NCI-H2196 treated with DMSO at 0.1 percent for 48 hours (cell line): Measurements from ENCODE around the gene RPUSD1.
"Not testable (repeated sequence)": the region's sequence is repeated elsewhere in the genome, so short reads cannot be mapped to it uniquely, and the experiment has no call there.

Experiments used
- DNase-seq: peaks from one replicate; lab custom pipeline; 2025; ENCODE audit not compliant: unreplicated experiment; lab: John Stamatoyannopoulos, UW

The RPUSD1 gene

DNA sequence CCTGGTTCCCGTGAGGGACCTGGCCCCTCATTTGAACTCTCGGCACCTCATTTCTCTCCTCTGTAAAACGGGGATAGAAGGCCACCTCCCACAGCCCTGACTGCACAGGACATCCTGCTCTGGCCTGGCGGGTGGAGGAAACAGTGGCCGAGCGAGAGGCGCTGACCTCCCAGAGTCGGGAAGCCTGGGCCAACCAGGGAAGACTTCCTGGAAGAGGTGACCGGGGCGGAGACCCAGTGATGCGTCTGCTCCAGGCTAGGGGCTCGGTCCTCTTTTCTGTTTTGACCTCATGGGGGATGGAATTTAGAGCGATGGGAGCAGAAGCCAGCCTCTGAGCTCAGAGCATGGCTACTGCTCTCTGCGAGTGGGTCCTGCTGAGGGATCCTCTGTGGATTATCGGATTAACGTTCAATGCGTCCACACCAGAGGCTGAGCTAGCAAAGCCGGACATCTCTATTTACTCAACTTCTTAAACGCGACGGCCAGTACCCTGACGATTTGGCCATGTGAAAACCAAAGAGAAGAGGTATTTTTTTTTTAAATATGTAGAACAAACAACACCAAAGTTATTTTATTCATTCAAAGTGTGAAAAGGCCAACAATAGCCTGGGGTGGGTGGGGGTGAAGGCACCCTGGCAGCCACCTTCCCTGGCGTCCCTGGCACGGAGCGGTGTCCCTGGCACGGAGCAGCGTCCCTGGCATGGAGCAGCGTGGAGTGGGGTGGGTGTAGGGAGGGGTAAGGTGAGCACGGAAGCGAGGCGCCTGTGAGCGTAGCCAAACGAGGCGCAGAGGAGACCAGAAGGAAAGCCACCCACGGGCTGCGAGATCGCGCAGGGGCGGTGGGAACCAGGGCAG, 36.8 kb downstream of the RPUSD1 start:
- no peak for DNase-seq

DNA sequence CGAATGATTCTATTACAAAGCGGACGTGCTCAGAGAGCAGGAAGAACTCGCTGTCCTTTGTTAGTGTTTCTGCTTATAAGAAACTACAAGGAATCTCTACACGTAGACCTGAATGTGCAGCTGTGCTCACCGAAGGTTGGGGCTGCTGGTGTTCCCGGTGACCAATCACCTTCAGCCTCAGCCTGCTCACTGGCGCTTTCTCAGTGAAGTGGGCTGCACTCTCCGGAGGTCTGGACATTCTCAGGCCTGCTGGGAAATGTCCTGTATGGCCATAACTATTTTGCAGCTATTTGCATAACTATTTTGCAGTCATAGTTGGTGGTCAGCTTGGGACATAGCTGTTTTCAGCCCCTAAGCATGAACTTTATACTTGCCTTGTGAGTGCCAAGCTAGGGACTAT, 37.7 kb downstream of the RPUSD1 start:
- DNase-seq = no peak

DNA sequence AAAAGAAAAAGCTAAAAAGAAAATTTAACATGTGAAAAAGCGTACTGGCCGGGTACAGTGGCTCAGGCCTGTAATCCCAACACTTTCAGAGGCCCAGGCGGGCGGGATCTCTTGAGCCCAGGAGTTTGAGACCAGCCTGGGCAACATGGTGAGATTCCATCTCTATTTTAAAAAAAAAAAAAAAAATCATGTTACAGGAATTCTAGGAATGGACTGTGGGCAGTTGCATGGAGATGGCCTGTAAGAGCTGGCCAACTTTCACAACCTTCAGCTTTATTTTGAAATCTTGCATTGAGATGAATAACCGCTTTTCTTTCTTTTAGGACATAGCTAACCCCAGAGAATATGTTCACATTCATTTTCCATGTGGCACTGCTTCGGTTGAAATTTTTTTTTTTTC, 39.2 kb downstream of the RPUSD1 start:
- DNase-seq = no peak

DNA sequence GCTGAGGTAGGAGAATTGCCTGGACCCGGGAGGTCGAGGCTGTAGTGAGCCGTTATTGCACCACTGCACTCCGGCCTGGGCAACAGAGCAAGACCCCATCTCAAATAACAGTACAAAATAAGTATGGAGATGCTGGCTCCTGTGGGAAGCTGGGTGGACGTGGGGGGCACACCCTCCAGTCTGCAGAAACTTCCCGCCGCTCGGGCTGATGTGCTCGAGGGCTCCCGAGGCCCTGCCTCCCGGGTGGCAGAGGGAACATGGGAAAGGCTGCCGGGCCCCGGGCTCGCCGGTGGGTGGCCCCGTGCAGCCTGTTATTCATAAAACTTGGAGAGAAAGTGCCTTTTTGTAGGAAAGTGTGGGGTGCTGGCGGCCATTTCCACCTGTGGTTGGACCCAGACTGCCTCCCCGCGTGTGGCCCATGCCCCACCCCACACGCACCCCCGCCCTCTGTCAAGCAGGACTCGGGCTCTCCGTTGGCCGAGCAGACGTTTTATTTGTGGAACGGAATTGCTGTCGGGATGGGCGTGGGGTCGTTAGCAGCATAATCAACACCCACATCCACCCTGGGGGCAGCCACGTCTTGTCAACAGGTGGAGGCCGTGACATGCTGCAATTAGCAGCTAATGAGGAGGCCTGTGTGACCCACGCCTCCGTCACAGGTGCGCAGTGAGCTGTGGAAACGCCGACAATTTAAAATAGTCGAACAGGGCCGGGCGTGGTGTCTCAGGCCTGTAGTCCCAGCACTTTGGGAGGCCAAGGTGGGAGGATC, 40.0 kb downstream of the RPUSD1 start:
- no peak for DNase-seq

DNA sequence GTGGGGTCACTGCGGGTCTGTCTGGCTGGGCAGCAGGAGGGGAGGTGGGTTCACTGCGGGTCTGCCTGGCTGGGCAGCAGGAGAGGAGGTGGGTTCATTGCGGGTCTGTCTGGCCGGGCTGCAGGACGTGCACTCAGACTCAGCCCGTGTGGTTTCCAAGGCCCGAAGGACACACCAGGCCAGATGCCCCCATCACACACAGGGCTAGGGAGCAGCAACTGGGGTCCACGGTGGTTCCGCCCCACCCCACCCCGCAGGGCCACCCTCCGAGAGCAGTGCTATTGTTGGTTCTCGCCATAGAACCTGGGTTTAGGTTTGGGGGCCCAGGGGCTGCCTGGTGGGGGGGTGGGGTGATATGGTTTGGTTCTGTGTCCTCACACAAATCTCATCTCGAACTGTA, 41.5 kb downstream of the RPUSD1 start:
- DNase-seq = no peak

DNA sequence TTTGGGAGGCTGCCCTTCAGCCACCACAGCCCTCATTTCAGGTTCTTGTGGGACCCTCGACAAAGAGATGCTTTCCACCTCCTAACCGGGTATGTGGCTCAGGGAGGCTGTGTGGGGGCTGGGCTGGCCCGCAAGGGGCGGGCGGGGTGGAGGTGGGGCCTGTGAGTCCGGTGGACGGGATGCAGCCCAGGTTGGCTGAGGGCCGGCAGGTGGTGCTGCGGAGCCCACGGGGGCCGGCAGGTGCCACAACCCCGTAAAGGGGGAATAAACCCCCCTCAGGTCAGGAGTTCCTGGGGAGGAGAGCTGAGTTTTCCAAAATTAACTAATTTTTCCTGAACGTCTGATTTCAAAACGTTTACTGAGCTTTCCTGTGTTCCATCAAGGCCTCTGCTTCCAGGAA, 42.4 kb downstream of the RPUSD1 start:
- DNase-seq = no peak

DNA sequence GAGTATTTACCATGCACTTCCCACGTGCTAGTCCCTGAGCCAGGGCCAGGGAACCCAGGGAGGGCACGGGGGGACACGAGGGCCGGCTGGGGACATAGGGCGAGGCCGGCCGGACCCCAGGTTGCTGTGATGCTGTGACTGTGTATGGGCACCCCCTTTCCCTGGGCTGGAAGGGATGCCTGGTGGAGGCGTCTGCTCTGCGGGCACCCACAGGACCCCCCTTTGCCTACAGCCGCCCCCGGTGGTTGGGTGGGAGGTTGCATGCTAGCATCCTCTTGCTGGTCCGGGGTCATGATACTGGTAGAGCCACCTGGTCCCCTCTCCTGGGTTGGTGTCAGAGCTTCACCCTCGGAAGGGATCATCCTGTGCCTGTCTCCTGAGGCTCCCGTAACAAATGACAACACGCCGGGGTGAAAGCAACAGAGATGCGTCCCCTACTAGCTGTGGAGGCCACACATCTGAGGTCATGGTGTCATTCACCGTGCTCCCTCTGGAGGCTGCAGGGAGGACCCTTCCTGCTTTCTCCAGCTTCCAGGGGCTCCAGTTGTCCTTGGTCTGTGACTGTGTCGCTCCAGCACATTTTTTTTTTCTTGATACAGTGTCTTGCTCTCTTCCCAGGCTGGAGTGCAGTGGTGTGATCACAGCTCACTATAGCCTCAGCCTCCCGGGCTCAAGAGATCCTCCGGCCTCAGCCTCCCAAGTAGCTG, 44.2 kb downstream of the RPUSD1 start:
- DNase-seq = no peak

DNA sequence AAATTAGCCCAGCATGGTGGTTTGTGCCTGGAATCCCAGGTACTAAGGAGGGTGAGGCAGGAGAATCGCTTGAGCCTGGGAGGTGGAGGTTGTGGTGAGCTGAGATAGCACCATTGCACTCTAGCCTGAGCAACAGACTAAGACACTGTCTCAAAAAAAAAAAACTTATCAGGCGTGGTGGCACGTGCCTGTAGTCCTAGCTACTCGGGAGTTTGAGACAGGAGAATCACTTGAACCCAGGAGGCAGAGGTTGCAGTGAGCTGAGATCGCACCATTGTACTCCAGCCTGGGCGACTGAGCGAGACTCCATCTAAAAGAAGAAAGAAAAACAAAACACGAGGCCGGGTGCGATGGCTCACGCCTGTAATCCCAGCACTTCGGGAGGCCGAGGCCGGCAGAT, 45.3 kb downstream of the RPUSD1 start:
- not testable (repeated sequence) for DNase-seq

DNA sequence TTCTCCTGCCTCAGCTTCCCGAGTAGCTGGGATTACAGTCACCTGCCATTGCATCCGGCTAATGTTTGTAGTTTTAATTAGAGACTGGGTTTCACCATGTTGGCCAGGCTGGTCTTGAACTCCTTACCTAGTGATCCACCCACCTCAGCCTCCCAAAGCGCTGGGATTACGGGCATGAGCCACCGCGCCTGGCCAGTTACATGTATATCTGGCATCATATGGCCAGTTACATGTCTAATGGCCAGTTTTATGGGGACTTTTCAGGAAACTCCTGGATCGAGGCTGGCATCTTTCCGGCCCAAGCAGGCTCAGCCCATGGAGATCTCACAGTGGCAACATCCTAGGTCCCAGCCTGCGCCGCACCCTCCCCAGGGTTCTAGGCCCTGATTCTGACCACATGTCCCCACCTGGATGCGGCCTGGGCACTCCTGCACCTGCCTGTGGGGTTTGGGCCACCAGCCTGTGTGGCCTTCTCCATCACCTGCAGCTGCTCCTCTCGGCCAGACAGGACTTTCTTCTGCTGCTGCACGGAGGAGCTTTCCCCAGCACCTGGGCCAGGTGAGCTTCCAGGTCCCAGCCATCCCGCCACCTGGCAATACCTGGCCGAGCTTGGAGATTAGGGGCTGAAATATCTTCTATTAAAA, 46.1 kb downstream of the RPUSD1 start:
- DNase-seq = no peak

DNA sequence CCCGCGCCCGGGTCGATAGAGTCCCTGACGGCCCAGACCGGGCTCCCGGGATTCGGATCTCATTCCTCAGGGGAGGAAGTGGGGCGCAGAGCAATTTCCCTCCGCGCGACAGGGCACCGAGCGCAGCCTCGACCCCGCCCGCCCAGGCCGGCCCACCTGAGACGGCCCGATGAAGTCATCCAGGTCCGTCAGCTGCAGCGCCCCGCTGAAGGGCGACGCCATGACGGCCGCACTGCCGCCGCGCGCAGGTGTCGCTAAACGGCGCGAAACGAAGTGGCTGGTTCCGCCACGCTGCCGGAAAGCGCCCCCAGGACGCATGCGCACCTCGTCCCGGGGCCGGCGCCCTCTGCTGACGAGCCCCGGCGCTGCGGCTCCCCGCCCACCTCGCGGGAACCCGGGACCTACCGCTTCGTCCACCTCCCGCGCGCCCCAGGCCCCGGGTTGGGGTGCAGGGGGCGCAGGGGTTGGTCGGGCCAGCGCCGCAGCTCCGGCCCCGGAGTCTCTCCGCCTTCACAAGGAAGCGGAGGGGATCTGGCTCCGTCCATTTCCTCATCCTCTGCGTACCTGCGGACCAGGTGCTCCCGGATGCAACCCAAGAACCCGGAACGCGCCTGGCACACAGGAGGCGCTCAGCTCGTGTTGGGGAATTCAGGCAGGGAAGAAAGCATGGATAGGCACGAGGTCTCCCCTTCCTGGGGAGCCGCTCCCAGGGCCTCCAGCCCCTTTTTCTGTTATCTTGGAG, 47.2 kb downstream of the RPUSD1 start, which contains the start of gene CIAO3:
TSS of gene CIAO3 (minus strand) at position 234 of the 742 bp plus-strand sequence. CDS start at position 222, 12 bp downstream.
- DNase-seq = peak; percentile 81

DNA sequence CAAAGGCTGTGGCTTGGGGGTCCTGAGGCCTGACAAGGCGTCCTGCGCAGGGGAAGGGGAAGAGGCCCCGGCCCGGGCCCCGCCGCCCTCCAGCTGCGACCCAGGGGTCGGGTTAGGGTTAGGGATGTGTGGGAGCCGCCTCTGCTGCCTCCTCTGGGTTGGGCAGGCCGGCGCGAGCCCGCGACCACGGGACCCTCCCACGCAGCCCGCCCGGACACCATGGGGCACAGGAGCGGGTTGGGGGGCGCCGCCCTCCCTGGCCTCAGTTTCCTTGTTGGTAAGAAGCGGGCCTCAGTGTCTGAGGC, 47.8 kb downstream of the RPUSD1 start:
- no peak for DNase-seq

DNA sequence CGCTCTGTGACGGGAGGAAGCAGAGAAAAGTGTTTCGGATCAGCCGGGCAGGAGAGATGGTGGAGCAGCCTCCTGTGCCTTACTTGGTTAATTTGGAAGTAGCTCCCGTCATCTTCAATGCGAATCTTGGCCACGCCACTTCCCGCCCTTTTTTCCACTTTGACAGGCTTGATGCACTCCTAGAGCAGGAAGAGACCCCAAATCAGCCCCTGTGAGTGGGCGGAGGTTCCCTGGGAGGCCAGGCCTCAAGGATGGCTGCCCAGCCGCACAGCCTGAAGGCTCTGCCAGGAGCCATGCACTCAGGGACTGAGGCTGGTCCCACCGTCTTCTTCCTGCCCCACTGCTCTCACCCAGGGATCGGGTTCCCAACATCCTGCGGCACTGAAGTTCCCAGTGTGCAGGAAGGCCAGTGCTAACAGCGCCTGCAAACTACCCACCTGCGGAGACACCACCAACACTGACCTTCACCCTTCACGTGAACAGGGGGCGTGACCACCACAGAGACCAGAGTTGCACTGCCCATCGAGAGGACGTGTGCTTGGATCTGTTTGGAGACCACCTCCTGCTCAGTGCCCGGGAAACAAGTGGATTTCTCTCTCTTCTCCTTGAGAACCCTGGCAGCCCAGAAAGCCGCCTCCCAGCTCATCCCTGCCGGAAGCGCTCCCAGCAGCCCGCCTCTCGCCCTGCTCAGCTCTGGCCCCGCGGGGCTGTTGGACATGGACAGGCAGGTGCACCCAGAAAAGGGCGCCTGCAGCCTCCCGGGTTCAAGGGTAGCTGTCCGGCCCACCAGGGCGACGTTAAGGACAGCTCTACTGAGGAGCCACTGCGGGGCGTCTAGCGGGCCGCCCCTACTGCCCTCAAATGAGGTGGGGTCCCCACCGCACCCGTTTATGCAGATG, 48.4 kb downstream of the RPUSD1 start:
- peak; percentile 8 for DNase-seq

DNA sequence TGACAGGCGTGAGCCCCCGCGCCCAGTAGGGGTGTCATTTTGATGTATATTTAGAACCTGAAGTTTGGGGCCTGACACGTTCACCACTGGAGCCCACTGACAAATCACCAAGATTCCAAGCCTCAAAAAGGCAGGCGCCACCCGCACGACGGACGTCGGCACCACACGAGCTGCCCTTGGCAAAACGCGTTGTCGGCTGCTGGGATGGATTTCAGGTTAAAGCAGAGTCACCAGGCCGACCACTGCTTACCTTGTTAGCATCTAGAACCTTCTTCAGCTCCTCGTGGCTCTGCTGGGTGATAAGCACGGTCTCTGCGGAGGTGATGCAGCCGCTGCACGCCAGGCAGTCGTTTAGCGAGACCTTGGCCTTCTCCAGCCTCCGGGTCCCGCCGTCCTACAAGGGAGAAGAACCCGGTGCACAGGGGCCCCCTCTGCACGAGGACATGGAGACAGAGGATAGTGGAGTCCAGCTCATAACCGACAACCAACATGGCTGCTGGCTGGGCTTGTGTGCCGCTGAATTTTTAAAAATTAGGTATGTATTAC, 51.2 kb downstream of the RPUSD1 start:
- DNase-seq = no peak

DNA sequence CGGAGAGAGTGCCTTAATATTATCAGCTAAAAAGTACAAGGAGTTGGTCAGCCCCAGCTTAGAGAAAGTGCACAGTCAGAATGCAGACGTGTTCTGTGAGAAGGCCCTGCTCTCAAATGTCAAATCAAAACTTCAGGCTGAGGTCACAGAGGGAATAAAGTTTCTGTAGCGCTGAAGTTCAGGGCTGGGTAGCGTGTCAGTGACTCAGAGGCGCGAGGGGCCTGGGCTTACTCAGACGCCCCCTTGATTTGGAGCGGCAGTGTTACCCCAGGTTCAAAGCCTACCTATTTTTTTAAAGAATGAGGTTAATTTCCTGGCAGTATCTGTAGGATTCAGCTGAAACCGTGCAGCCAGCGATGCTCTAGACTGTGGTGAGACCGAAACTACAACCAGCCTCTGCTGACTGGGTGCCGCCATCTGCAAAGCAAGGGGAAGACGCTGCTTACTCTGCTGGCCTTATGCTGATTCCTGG, 52.2 kb downstream of the RPUSD1 start:
- DNase-seq = no peak

DNA sequence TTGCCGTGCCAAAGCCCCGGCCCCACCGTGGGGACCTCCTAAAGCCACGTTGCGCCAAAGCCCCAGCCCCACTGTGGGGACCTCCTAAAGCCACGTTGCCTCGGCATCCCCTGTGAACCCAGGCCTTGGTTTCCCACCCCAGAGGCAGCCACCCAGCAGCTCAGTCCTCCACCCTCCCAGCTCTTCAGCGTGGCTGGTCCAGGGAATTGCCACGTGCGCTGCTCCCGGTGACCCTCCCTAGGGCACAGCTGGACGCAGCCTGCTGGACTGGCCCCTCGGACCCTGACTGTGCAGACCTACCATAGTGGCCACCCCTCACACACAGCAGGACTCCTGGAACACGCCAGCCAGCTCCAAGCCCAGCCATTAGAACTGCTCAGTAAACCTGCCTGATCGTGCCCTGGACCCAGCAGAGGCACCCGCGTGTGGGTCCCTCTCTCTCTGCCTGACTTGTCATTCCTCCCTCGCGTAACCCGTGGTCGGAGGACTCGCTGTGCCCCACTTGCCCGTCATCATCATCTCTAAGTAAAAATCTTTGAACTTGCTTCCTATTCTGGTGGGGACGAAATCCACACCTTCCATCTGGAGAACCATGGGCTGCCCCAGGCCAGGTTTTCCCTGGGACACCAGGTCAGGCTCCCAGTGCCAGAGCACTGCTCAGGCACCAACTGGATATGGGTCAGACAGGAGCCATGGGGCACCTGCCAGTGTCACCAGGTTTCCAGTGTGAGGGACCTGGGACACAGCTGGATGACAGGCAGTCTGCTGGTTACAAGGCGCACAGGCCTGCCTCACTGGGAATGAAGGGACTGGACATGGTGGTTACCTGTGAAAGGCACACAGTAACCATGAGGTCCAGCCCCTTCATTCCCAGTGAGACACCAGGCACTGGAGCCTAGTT, 53.0 kb downstream of the RPUSD1 start:
- no peak for DNase-seq
